CD4-positive, alpha-beta T cell treated with Interleukin-12 subunit alpha and Interleukin-12 subunit beta, for 1 hour (primary cell): ENCODE results near the gene FAM20C.

Experiments used
- DNase-seq: peaks from one replicate; pipeline ENCODE4 v3.0.0-alpha.2; 2020

The FAM20C gene

DNA sequence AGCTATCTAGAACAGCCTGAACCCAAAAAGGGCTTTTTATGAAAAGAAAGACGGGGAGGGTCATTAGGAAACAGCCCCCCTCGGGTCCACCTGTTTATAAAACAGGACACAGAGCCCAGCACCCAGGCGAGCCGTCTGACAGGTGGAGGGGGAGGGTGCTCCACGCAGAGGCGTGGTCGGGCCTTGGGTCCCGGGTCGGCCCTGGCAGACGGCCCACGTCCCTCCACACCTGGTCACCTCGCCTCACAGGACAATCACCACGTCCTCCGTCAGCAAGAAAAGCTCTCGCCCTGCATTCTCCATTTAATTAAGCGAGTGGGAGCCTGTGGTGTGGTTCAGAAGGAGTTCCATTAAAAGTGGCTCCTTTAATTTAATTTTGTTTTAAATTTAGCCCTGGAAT lies 55.3 kb downstream of the FAM20C start:
- no peak for DNase-seq

DNA sequence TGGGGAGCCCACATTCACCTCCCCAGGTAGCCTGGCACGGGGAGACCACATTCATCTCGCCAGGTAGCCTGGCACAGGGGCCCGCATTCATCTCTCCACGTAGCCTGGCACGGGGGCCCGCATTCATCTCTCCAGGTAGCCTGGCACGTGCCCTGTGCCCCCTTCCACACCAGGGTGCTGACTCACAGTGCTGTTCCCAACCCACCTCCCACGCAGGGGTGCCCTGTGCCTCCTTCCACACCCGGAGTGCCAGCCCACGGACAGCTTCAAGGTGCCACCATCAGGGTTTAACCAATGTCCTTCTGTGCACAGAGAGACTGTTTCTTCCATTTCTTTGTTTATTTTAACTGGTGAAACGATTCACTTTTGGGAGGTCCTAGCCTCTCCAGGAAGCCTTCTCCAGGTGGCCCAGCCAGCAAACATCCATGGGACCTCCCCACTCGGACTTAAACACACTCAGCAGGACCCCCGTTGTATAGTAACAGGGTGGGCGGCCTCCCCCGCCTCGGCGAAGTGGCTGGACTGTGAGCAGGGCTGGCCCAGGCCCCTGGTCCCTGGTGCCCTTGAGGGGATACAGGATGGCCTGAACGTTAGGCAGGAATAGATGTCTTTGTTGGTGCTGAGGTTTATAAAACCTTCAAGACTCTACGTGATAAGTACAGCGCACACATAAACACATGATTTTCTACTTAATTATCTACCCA lies 56.5 kb downstream of the FAM20C start:
- DNase-seq = no peak

DNA sequence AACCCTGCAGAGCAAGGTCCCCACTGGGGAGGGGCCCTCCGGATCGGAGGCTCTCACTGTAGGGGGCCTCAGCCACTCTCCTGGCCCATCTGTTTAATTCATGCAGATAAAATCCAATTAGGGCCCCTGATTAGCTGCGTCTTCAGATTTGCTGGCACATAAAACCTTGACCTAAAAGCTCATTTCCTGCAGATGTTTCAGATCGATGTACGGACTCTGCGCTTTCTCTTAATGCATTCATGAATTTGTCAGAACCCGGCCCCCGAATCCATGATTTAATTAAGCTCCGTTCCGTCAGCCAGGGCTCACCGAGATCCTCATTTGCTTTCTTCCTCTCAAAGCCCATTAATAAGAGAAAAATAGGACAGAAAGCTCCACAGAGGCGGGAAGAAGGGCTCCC lies 57.6 kb downstream of the FAM20C start:
- DNase-seq = no peak

DNA sequence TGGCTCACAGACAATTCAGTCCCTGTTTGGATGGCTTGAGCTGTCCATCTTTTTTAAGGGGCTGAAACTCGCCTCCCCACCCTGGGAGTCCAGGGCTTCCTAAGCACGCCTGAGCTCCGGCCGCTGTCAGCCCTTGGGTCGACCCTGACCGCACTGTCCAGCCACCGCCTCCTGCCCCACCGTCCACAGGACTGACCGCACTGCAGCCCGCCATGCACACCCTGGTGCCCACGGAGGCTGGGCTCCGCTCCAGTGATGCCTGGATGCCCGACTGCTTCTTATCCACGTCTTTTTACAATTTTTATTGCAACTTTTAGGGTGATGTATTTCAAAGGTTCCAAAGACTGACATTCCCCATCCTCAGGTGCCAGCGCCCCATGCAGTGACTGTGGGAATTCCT lies 58.2 kb downstream of the FAM20C start:
- DNase-seq = no peak

DNA sequence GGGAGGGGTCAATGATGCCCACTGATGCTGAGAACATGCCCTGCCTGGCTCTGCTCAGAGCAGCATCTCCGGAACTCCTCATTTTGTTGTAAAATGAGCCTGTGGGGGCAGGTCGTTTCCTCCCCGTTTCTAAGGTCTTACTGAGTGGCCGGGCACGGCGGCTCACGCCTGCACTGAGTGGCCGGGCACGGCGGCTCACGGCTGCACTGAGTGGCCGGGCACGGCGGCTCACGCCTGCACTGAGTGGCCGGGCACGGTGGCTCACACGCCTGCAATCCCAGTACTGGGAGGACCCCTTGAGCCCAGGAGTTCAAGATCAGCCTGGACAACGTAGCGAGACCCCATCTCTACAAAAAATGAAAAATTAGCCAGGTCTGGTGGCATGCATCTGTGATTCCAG lies 58.6 kb downstream of the FAM20C start:
- no peak for DNase-seq

DNA sequence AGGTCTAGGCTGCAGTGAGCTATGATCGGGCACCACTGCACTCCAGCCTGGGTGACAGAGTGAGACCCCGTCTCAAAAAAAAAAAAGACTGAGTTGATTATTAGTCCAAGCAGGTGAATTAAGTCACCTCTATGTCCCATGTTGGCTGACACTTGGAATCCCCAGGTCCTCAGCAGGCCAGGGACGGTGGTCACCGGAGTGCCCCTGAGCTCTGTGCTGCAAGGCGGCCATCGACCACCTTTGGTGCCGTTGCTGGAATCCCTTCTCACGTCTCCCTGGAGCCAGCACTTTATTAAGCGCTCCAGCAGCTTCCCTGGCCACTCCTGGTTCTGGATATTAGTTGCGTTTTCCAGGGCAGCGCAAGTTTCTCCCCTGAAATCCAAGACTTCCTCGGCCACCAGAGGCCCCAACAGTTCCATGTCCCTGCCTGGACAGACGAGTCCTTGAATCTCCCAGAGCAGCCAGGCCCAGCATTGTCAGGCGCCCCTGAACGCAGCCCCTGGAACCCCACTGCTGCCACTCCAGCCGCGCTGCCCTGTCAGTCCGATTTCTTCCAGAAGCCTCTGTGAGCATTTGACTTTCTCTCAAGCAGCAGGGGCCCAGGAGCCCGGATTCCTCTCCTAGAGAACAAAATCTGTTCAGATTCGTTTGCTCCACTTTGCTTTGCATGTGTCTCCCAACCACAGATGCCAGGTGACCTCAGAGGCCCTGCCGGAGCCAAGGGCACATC lies 59.2 kb downstream of the FAM20C start:
- DNase-seq = no peak

DNA sequence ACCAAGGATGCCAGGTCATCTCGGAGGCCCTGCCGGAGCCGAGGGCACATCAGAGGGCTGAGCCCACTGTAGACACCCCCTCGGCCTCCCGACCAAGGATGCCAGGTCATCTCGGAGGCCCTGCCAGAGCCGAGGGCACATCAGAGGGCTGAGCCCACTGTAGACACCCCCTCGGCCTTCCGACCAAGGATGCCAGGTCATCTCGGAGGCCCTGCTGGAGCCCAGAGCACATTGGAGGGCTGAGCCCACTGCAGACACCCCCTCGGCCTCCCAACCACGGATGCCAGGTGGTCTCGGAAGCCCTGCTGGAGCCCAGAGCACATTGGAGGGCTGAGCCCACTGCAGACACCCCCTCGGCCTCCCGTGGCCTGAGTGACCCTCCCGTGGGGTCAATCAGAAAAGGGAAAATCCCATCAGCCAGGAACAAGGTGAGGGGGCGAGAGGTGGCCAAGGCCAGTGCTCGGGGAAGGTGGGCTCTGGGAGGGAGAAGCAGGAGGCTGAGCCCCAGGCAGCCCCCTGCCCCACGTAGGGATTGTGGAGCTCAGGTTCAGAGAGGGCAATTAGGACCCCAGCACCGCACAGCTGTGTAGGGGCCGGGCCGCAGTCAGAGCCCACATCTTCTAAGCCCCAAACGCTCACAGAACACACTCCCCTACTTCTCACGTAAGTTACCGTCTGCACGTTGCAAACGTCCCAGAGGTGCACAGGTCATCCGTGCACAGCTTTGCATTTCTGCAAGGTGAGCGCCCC lies 60.0 kb downstream of the FAM20C start:
- DNase-seq = no peak

DNA sequence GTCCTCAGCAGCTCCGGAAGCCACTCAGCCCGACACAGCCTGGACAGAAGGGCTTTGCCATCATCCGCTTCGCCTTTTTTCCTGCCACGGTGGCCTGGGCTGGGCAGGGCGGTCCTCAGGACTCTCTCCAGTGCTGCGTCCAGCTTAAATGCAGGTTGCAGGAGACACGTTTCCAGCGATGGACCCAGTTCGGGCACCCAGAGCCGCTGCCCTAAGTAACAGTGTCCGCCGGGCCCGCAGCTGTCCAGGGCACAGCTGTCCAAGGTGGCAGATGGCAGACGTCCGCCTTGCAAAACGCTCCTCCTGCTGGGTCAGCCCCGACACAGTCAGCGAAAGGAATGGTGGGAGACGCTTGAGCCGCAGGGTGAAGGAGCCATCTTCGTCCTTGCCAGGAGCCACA lies 60.6 kb downstream of the FAM20C start:
- DNase-seq = no peak

DNA sequence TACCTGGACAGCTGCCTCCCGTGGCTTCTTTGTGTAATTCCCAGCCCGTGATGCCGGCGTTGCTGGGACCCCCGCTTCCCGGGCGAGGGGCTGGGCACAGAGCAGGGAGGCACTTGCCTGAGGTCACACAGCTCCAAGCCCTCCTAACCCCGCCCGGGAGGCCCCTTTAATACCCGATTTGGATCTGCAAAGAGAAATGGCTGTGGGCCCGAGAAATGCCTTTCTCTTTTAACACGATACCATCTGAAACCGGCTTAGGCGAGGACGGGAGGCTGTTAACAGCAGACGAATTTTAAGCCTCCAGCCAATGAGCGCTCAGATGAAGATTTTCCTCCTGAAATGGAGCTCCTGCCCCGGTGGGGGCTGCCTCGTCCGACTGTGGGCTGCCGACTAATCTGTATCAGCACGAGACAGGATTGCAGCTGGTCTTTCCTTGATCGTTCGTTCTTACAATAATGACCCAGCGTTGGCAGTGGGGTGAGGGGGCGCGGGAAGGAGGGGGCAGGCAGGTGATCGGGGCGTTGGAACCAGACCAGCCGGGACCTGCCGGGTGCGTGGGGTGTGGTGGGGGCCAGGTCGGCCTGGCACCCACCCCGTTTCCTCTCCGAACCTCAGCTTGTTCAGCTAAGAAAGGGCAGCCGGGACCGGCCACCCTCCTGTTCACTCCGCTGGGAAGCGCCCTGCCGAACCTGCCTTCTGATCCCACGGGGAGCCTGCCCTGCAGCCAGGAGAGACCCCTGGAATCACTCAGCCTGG lies 61.4 kb downstream of the FAM20C start:
- no peak for DNase-seq

DNA sequence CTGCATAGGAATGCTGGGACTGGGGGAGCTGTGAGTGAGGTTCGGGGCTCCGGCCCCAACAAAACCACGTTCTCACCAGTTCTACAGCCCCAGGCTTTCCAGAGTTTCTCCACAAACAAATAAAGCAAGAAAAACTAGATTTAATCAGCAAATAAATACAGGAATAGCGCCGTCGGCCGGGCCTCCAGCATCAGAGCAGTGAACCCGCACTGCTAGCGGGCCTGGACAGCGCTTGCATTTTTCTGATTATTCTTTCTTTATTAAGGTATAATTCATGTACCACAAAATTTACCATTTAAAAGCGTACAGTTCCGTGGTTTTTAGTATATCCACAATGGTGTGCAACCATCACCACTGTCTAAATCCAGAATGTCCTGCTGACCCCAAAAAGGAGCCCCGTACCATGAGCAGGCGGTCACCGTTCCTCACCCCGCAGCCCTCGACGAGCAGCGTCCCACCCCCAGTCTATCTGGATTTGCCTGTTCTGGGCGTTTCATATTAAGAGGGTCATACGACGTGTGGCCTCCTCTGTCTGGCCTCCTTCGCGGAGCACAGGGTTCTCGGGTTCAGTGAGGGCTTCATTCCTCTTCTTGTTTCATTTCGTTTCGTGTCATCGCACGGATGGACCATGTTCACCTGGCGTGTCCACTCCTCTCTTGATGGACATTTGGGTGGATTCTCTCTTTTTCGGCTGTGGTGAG lies 62.1 kb downstream of the FAM20C start:
- DNase-seq = no peak

DNA sequence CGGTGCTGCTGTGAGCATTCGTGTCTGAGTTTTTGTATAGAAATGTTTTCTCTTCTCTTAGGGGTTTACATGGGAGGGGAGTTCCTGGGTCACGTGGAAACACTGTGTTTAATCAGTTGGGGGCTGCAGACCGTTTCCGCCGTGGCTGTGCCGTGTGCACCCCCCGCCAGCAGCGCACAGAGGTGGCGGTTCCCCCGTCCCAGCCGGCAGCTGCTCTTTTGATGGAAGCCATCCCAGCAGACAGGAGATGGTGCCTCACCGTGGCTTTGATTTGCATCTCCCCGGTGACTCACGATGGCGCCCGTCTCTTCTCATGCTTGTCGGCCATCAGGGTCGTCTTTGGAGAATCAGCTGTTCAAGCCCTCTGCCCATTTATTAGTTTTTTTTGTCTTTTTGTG lies 62.7 kb downstream of the FAM20C start:
- DNase-seq = no peak

DNA sequence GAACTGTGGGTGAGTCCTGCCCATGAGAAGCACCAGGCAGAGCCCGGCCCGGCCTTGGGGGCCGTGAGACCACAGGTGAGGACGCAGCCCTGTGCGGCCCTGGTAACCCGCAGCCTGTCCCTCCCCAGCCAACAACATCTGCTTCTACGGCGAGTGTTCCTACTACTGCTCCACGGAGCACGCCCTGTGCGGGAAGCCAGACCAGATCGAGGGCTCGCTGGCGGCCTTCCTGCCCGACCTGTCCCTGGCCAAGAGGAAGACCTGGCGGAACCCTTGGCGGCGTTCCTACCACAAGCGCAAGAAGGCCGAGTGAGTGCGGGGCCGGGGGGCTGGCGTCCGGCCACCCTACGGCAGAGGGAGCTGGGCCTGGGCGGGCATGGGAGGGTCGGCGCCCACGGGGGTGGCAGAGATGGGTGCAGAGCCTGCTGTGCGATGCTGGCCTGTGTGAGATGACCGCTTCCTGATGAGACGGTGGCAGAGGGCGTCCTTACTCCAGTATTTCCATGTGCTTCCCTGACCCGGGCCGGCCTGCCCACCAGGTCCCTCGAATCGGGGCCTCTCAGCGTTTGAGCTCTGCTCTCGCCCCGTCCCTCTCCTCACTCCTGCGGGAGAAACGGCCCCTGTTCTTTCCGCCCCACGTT lies 63.5 kb downstream of the FAM20C start:
- no peak for DNase-seq

DNA sequence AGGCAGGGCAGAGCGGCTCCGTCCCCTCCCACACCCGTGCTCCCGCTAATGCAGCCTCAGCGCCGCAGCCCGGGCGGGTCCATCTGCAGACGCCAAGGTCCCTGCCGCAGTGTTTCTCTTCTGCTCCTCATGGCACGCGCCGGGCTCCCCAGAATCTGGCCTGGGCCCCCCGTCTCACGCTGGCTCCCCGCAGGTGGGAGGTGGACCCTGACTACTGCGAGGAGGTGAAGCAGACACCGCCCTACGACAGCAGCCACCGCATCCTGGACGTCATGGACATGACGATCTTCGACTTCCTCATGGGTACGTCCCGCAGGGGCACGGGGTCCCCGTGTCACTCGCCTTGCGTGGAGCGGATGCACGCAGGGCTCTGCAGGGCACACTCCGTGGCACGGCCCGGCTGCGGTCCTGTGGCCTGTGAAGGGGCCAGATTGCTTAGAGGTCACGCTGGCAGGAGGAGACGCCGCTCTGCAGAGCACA lies 64.1 kb downstream of the FAM20C start:
- DNase-seq = no peak

DNA sequence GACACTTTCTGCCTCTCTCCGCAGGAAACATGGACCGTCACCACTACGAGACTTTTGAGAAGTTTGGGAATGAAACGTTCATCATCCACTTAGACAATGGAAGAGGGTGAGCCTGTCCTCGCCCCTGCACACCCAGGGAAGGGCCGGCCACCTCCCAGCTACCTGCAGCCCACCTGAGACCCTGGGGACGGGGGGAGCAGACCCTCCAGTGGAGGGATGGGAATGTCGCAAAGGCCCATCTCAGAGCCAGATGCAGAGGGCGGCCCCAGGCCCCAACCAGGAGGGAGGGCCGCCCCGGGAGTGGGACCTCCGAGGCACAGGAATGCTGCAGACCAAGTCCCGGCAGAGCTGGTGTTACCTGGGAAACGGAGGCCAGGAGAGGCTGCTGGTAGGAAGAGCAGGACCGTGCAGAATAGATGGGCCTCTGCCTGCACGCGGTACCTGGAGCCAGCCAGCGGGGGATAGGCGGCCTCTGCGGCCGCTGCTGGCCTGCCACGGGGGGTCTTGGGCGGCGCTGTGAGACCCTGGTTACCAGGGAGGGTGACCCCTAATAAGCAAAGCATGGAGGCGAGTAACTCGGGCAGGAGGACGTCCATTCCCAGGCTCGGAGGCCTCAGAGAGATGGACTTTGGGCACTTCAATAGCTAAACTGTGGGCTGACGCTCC lies 64.7 kb downstream of the FAM20C start:
- no peak for DNase-seq

DNA sequence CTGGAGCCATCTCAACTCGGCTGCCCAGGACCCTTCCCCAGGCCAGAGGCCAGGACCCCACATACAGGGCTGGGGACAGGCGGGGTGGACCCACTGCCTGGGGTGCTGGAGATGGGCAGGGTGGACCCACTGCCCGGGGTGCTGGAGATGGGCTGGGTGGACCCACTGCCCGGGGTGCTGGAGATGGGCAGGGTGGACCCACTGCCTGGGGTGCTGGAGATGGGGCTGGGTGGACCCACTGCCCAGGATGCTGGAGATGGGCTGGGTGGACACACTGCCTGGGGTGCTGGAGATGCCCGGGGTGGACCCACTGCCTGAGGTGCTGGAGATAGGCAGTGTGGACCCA lies 65.2 kb downstream of the FAM20C start:
- no peak for DNase-seq

DNA sequence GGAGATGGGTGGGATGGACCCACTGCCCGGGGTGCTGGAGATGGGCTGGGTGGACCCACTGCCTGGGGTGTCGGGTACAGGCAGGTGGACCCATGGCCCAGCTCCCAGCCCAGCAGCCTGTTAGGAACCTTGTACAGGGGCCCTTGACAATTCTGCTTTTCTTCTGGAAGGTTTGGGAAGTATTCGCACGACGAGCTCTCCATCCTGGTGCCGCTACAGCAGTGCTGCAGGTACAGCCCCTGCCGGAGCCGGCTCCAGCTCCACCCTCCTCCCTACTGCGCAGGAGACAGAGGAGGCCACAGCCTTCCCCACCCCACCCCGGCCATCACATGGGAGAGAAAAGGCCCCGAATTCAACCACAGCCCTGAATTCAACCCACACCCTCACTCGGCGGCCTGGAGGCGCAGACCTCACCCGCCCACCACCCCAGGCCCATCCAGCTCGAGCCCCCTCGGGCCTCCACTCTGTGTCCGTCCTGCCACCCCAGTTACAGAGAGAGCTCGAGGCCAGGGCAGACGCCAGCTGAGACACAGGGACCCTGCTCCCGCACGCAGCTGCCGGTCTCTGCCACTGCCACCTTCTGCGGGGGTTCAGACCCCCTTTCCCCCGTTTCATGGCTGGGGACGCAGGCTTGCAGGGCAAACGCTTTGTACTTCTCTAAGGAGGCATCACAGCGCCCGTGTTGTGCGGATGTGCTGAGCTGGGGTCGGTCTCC lies 66.3 kb downstream of the FAM20C start:
- DNase-seq = no peak

DNA sequence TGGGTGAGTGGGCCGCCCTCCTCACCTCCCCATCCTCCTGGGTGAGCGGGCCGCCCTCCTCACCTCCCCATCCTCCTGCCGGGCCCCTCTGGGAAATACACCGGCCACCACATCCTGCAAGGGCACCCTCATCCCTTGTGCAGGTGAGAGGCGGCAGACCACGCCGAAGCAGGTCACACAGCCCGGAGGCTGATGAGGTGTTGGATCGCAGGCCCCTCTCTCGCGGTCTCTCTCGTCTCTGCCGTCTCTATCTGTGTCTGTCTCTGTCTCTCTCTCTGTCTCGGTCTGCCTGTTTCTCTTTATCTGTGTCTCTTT lies 66.8 kb downstream of the FAM20C start:
- DNase-seq = no peak

DNA sequence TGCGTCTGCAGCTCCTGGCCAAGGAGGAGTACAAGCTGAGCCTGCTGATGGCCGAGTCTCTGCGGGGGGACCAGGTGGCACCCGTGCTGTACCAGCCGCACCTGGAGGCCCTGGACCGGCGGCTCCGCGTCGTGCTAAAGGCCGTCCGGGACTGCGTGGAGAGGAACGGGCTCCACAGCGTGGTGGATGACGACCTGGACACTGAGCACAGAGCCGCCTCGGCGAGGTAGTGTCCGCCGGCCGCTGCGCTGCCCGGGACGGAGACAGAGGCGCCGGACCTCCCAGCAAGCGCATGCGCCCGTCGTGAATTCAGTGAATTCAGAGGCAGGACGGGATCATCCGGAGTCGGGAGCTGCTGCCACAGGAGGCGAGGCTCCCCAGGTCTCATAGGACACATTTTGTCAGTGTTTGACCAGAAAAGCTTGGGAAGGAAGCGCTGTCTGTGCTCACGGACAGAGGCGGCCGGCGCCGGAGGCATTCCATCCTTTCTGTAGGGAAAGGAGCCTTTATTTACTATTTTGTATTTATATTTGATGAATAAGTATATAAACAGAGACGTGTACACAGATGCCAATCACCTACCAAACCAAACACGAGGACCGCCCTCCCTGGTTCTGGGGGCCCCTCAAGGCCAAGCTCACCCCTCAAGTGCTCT lies 67.5 kb downstream of the FAM20C start:
- DNase-seq = no peak

DNA sequence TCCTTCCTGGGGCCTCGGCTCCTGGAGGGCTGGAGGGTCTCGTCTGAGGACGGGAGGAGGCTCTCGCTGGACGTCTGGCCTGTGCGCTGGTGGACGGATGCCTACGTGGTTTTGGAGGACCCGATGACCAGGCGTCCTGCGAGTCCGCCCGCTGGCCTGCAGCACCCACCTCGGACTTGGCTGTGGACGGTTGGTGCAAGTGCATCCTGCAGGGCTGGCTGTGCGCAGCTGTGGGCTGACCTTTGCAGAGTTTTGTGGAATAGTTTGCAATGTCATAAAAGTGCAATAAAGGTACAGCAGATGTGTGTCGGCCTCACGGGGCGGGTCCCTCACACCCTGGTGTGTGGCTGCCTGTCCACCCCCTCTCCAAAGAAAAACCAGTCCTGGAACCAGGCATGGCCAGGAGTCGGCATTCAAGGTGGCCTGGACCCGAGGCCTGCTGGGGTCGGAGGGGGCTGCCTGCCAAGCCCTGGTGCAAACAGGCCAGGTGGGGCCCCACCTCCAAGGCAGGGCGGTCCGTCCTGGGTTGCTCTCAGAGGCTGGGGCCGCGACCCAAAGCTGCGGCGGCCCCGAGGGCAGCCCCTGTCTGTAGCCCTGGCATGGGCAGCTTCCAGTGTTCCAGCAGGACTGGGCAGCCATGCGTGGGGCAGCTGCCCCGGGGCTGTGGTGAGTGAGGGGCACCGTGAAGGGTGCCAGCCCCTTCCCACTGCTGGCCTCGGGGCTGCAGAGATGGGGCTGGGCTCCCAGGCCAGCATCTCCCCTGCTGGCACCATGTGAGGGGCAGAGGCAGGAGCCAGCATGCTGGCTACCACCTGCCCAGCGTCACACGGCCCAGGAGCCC lies 68.3 kb downstream of the FAM20C start:
- no peak for DNase-seq
